Fibroblast of upper back skin (primary cell): ENCODE results near the gene WDR81.

Source experiments
- DNase-seq: peaks from one replicate; pipeline ENCODE4 v3.0.0-alpha.2; 2013

Gene WDR81

GRCh38 chr17:1785930-1786329 lies 61.4 kb downstream of the WDR81 start:
- DNase-seq = no peak

GRCh38 chr17:1786708-1787107 lies 62.2 kb downstream of the WDR81 start:
- DNase-seq = no peak

DNA sequence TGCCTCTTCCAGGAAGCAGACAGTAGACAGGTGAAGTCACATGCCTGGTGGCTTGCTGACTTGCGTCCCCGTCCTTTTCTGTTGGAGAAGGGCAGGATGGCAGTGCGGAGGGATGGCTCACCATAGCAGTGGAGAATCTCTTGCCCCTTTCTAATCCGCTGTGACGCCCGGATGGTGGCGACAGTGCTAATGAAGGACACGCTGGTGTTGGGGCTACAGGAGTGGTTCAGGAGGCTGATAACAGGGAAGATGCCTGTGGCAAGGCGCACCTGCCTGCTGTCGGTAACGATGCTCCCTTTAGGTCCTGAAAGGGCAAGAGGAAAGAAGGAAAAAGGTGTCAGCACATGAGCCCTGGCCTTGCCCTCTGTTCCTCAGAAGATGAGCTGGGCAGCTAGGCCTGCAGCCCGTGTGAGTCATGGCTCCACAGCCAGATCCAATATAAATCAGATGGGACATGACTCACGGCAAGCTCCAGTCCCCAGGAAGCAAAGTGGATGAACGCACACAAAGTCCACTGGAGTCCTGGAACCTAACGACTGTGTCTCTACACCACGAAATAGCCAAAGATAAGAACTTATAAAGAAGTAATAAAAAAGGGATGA lies 62.9 kb downstream of the WDR81 start:
- peak; percentile 89 for DNase-seq
